Heart right ventricle (tissue), 16 donors: ENCODE results near the gene THSD7A. TPM values are rescaled to one million over a fixed set of nuclear protein-coding genes. Genes with fewer than 3 reads are reported as not detected.

Experiments
- ATAC-seq, 8 donors: fragments of 200-7000 bp; cut with Tn5 transposase; one replicate each; pipeline ENCODE4 v1.9.1; 2020; ENCODE audit warnings: mild to moderate bottlenecking in 8 of 8, moderate library complexity in 8 of 8, moderate number of reproducible peaks in 1 of 8
- DNase-seq, 2 donors: peaks; one replicate each; pipeline ENCODE4 v3.0.0-alpha.2; 2020
- H3K27ac ChIP-seq, 10 donors: fragments of 200-600 bp; sonication (generic) in 2 of 10; one replicate each; pipeline versions ENCODE4 v1.5.0 to v1.8.0; 2020 to 2022; ENCODE audit warnings: mild to moderate bottlenecking in 3 of 10
- H3K27me3 ChIP-seq, 7 donors: fragments of 200-600 bp; one replicate each; pipeline ENCODE4 v1.8.0; 2021 to 2022; ENCODE audit warnings: mild to moderate bottlenecking in 2 of 7
- H3K36me3 ChIP-seq, 9 donors: fragments of 200-600 bp; sonication (generic) in 1 of 9; one replicate each; pipeline versions ENCODE4 v1.5.0 to v1.8.0; 2020 to 2022; ENCODE audit warnings: mild to moderate bottlenecking in 2 of 9
- H3K4me1 ChIP-seq, 9 donors: fragments of 200-600 bp; sonication (generic) in 1 of 9; one replicate each; pipeline versions ENCODE4 v1.5.0 to v1.8.0; 2020 to 2022; ENCODE audit warnings: mild to moderate bottlenecking in 4 of 9
- H3K4me3 ChIP-seq, 10 donors: fragments of 200-600 bp; sonication (generic) in 2 of 10; one replicate each; pipeline versions ENCODE4 v1.5.0 to v1.8.0; 2020 to 2022; ENCODE audit warnings: mild to moderate bottlenecking in 7 of 10, moderate library complexity in 2 of 10
- H3K9me3 ChIP-seq, 11 donors: fragments of 200-600 bp in 10 of 11; sonication (generic) in 2 of 11; one replicate each; pipeline versions ENCODE4 v1.5.0 to v1.8.0; 2013 to 2022; ENCODE audit warnings: mild to moderate bottlenecking in 2 of 11, control low read depth in 1 of 11, moderate library complexity in 1 of 11
- CTCF ChIP-seq, 9 donors: fragments of 200-600 bp; sonication (generic) in 2 of 9; IDR thresholded peaks; one replicate each; pipeline versions ENCODE4 v1.5.0 to v1.8.0; 2021 to 2022; ENCODE audit warnings: antibody characterized with exemption in 9 of 9, mild to moderate bottlenecking in 5 of 9, moderate library complexity in 1 of 9
- WGBS, 2 donors: extraction: QIAGEN DNeasy Blood & Tissue Kit; methylation state at CpG; one replicate each; pipeline ENCODE4 v1.1.7; 2013; ENCODE audit warnings: inconsistent platforms in 1 of 2; 5-methylcytosine and 5-hydroxymethylcytosine counted together
- intact Hi-C, 10 donors: fragments of 100-400 bp; cut with DNase I; formaldehyde crosslinking; loops; one replicate each; pipeline versions ENCODE4 v1.11.1 to v1.14.2; 2022
- polyA plus RNA-seq, 2 donors: library from polyadenylated mRNA; stranded (reverse); fragments of 200-250 nt; gene quantifications; one replicate each; pipeline ENCODE4 v1.2.3, GENCODE V29; 2013
- total RNA-seq, 10 donors: library from RNA; stranded (reverse); fragmentation: NEBNext Ultra II Directional in 3 of 10; extraction: Animal tissue kit (Norgen Biotek cat#: 25700) in 3 of 10; gene quantifications; one replicate each; pipeline versions ENCODE4 v1.2.1 to v1.2.4, GENCODE V29; 2021 to 2023
- donor health status: Arrhythmogenic right ventricular cardiomyopathy.
- donor health status: ischemic (EF 13 %, LVEDD 7.1; RV severe dilation, severe dysfunction).
- donor health status: healthy with polysubstance abuse.
- donor health status: DM: no; HTN: yes; CAD: no.
- donor health status: DM: no; HTN: no; CAD: no.
- donor health status: ischemic (EF 25% LVEDD 6.9; RV normal size, moderate dysfunction).
- donor health status: ischemic (EF 25% LVEDD 5.7; RV mildly dilated, moderate dysfunction).
- donor health status: healthy.
- donor health status: DM: yes; HTN: yes; CAD: no.
- donor health status: Ischemic cardiomyopathy.
- donor health status: ischemic (EF 35%, LVEDD 5.7; RV mildly dilated, moderate dysfunction).
- donor health status: nonischemic (EF 11% LVEDD 7.7; RV severe dilation, severe dysfunction).
- donor health status: DM: yes; HTN: yes; CAD: no.
- donor health status: PGD.
- donor health status: ischemic (EF 29% LVEDD 5.4; RV normal size, mild dysfunction).
- donor health status: nonischemic (EF 23%, LVEDD 6.1; RV moderate dilation, normal function).

The THSD7A gene
- total and polyA plus RNA-seq, 12 donors = 0.22 to 3.4 (median 1.2) TPM

- Histone ChIP-seq H3K27ac (no peak overlapping the region), H3K4me3 (no peak overlapping the region), H3K36me3 (no peaks in the 10 kb centered on the region), H3K27me3 (no peaks in the 10 kb centered on the region), H3K9me3 (no peaks in the 10 kb centered on the region), H3K4me1 (no peaks in the 10 kb centered on the region)
- ATAC-seq (no peak), DNase-seq (no peak)
- intact Hi-C loops = no loop called here
- 85% methylated on average over 3 of the region's 3 CpGs for WGBS, 2 donors
- TF ChIP-seq CTCF (IDR thresholded peaks at IDR 0.05) = no peak
Measured at GRCh38 chr7:11480143-11480542, 351.9 kb downstream of the THSD7A start.

- Histone ChIP-seq H3K9me3 (no peaks in the 10 kb centered on the region), H3K27me3 (no peaks in the 10 kb centered on the region), H3K27ac (no peak overlapping the region), H3K36me3 (no peaks in the 10 kb centered on the region), H3K4me1 (no peaks in the 10 kb centered on the region), H3K4me3 (no peak overlapping the region)
- TF ChIP-seq CTCF (IDR thresholded peaks at IDR 0.05) = no peak
- intact Hi-C loops = no loop called here
- ATAC-seq (no peak), DNase-seq (no peak)
- 86 to 94% methylated on average over 3 of the region's 3 CpGs for WGBS, 2 donors
Measured at GRCh38 chr7:11478882-11479281, 353.1 kb downstream of the THSD7A start.

GRCh38 chr7:11478426-11478825 is 353.6 kb downstream of the THSD7A start:
- ATAC-seq (no peak), DNase-seq (no peak)
- Histone ChIP-seq H3K36me3 (no peaks in the 10 kb centered on the region), H3K9me3 (no peaks in the 10 kb centered on the region), H3K4me1 (no peaks in the 10 kb centered on the region), H3K27ac (no peak overlapping the region), H3K27me3 (no peaks in the 10 kb centered on the region), H3K4me3 (no peak overlapping the region)
- intact Hi-C loops = no loop called here
- TF ChIP-seq CTCF (IDR thresholded peaks at IDR 0.05) = no peak
- WGBS, 2 donors = 94 to 98% methylated on average over 1 of the region's 1 CpG

GRCh38 chr7:11474902-11475585 is 357.0 kb downstream of the THSD7A start:
- H3K4me1 ChIP-seq = no peaks in the 10 kb centered on the region
- ATAC-seq = no peak
- DNase-seq = no peak
- no peaks in the 10 kb centered on the region for H3K9me3 ChIP-seq
- no peak for TF ChIP-seq CTCF (IDR thresholded peaks at IDR 0.05)
- H3K36me3 ChIP-seq = no peaks in the 10 kb centered on the region
- H3K27me3 ChIP-seq = no peaks in the 10 kb centered on the region
- H3K27ac ChIP-seq = no peak overlapping the region
- intact Hi-C loops = no loop called here
- H3K4me3 ChIP-seq = no peak overlapping the region
- WGBS, 2 donors = 83 to 84% methylated on average over 6 of the region's 6 CpGs
